GM12874 (cell line): Measurements from ENCODE around the gene FOXJ2.

ENCODE experiments used
- CTCF ChIP-seq: IDR thresholded peaks from 2 replicates; pipeline ENCODE4 v1.5.1; 2011; ENCODE audit warnings: low read depth, mild to moderate bottlenecking, control low read depth, low read length, moderate library complexity; ENCODE audit not compliant: insufficient read depth

FOXJ2 gene

GRCh38 chr12:8065991-8066594 lies 33.6 kb downstream of the FOXJ2 start, which contains the start of gene C3AR1:
TSS of gene C3AR1 (minus strand) at chr12:8066359. CDS start at chr12:8060185, 6,174 bp downstream.
- TF ChIP-seq CTCF, result no peak

- no peak for TF ChIP-seq CTCF
Observed at GRCh38 chr12:8069582-8069981, 37.1 kb downstream of the FOXJ2 start.

- TF ChIP-seq CTCF, result no peak
Observed at GRCh38 chr12:8075935-8076334, 43.4 kb downstream of the FOXJ2 start.

- no peak for TF ChIP-seq CTCF
Observed at GRCh38 chr12:8076366-8076765, 43.9 kb downstream of the FOXJ2 start.

- no peak for TF ChIP-seq CTCF
Observed at GRCh38 chr12:8077207-8077606, 44.7 kb downstream of the FOXJ2 start.

GRCh38 chr12:8078398-8078797 lies 45.9 kb downstream of the FOXJ2 start:
- peak; percentile 19; the same call in 1 of the 2 replicates for TF ChIP-seq CTCF

GRCh38 chr12:8078916-8079315 lies 46.4 kb downstream of the FOXJ2 start:
- TF ChIP-seq CTCF, result no peak
